GM18858 (cell line): ENCODE measurements around the gene CHRDL1.
A peak's percentile ranks its signal among the peaks of the same experiment; 100 is the strongest.

Experiments
- ATAC-seq: cut with Tn5 transposase; IDR thresholded peaks from one replicate; pipeline ENCODE4 v1.9.1; 2021; ENCODE audit not compliant: unreplicated experiment

The CHRDL1 gene

DNA sequence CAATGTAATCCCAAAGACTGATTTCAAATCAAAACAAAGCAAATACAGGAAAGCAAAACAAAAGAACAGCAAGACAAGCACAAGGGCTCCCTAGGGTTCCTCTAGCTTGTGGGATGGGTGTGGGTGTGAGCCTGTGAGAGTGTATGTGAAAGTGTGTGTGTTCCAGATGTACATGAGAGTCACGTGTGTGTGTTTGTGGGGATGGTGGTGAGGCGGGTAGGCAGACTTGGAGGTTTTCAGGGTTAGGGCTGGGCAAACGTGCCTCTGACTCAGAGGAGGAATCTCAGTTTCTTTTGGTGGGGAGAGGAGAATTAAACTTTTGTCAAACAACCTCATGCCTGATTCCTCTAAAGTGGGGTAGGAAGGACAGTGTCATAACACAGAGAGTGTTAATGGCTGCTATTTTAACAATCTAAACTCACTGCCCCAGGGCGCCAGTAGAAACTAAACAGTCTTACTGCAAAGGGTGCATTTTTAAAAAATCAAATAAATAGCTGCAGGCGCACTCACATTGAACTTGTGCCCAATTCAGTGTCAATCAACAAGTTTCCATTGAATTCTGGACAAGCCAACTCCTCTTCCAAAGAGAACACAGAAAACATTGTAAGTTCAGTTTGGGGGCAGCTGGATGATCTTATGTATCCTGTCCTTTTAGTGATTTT is 51.8 kb downstream of the CHRDL1 start:
- peak; percentile 61 for ATAC-seq

DNA sequence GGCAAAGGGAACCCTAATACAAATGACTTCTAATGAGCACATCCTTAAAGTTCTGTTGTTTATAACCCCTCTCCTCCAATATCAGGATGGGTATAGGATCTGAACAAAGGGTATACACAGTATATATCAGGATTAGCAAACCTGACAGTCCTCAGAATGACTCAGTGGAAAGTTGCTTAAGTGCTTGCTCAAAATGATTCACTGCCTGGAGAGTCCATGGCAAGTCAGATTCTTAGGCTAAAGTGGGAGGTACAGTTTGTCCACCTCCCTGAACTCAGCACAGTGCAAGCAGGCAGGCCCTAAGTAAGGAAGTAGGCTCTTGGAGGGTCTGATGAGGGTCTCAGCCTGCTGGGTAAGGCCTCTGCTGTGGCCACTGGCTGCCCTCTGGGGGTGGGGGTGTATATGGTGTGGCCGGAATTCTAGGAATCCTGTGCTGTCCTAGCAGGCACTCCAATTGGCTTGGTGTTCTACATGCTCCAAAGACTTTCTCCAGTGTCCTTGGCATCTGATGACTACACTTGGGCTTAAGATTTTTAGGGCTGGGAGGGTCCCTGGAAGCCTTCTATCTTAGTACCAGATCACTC is 54.3 kb downstream of the CHRDL1 start:
- no peak for ATAC-seq

DNA sequence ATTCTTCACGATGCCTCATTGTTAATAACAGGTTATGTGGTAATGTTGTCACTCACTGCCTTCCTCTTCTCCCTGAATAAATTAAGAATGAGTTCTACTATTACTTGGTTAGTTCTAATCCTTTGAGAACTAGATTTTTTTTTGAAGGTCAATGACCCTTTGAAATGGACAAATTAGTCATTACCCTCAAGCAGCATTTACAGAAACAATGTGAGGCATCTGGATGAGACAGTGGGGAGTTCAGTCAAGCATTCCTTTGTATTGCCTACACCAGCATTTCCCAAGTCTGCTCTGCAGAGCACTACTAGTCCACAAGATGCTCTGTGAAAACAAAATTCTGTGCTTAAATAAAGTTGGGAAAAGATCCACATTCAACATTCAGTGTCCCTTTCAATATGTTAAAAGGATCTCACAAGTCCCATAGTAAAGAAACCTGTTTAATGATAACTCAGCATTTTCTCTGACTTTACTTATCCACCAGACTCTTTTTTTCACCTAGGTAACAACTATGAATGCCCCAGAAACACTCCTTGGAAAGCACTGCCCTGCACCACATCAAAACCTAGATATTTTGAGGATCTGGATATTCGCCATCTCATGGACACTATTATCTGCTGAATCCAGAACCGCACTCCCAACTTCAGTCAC is 60.6 kb downstream of the CHRDL1 start:
- ATAC-seq: no peak

DNA sequence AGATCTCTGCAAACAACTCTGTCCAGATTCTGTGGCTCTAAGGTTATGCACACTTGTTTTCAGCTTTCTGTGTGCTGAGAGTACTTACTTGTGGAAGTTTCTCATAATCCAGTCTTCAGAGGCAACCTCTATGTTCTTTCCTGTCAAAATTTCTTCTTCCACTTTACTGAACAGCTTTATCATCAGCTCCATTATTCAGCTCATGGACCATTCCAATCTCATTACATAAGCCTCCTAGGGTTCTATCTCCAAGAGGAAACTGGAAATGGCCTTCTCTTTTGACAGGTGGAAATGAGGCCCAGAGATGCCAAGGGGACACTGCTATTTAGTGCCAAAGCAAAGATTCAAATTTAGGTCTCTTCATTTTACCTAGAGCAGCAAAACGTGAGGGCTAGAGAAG is 61.3 kb downstream of the CHRDL1 start:
- no peak for ATAC-seq

DNA sequence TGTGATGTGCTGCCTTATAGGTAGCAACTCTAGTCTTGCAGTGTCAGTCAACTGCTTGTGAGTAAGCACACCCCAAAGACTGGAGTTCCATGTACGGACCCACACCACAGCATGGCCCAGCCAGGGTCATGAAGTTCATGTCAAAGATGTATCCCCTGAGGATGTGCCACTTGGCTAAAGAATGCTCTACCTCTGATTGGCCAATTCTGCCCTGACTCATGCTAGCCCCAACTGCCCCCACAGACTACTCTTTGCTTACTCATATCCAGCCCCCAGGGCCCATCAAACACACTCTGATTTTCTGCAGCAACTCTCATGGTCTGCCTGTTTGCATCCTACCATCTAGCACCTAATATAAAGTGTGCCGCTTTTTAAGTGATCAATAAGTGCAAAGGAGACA is 62.5 kb downstream of the CHRDL1 start:
- no peak for ATAC-seq

DNA sequence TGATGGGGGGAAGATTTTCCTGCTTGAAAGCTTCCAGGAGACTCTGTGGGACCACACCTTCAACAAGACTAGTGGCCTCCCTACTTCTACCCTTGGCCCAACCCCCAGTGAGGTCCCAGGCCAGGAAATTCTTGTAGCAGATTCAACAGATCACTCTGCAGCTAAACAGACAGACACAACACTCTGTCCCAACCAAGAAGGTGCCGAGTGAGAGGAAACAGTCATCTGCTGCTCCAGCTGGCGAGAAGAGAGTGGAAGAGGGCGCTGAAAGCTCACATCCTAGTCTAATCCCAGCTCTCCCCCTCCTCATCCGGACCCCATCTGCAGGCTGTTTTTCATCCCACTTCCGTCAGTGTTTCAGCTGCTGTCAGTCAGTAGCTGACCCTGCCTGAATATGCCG is 63.4 kb downstream of the CHRDL1 start:
- no peak for ATAC-seq

DNA sequence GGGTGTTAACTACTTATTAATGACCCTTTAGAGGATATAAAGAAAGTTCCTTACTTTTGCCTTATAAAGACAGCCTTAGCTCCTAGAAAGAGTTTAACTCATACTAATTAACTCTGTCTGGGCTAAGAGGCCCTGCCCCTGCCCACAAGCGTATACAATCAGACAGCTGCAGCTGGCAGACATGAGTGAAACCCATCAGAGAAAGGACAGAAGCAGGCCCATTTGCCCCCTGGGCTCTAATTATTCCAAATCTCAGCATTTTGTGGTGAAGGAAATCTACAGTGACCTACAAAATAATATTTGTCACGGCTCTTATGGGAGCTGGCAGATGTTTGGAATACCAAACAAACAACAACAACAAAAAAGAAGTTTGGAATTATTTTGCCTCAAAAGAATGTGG is 71.8 kb downstream of the CHRDL1 start:
- no peak for ATAC-seq

DNA sequence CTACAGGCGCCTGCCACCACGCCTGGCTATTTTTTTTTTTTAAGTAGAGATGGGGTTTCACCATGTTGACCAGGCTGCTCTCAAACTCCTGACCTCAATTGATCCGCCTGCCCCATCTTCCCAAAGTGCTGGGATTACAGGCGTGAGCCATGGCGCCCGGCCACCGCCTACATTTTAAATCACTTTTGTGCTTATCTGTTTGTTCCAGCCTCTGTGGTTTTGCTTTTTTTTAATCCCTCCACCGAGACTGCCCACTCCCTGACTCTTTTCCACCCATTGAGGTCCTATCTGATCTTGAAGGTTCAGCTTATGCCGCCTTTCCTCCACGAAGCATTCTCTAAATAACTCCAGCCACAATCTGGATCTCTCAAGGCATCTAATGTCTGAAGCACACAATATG is 73.5 kb downstream of the CHRDL1 start:
- no peak for ATAC-seq

DNA sequence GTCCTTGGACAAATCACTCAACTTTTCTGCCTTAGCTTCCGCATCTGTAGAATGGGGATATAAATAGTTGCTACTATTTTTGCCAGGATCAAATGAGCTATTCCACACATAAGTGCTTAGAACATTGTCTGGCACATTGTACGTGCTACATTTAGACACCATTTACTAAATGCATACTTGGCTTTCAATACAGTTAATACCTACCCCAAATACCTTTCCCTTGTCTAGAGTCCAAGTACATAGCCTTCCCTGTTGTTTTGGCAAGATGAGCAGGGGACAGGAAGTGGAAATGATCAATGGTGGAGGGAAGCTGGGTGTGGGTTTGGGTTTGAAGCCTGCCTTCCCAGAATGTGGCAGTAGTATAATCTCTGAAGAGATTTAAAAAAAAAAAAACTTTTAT is 82.0 kb downstream of the CHRDL1 start:
- ATAC-seq: no peak

DNA sequence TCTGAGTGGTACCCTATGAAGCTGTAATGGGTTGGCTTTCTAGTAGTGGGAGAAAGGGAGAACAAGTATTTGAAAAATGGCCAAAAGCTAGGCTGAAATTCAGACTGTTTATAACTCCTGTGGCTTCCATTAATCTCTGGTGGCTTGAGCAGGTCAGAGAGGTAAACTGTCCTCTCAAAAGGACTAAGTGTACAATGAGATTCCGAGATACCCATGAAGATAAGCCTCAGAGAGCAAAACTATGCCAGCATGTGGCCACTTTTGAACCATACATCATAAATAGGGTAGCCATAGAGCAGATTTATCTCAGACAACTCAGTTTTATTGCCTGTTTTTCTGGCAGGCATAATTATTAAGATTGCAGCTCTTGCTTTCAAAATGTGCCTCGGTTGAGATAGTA is 89.2 kb downstream of the CHRDL1 start:
- ATAC-seq: no peak

DNA sequence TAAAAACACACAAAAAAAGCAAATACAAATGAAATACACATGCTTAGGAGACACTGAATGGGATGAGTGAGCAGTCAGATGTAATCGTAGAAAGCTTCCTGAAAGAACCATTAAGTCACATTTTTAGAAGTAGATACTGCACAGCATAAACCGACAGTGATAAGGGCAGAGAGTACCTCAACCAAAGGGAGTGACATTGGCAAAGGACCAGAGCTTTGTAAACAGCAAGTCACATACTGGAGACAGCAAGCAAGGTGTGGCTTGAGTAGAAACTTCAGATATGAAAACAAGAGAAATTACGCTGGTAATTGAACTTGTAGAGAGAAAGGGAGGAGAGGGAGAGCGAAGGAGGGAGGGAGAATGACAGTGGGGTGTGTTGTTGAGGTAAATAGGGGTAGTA is 92.0 kb downstream of the CHRDL1 start:
- no peak for ATAC-seq

DNA sequence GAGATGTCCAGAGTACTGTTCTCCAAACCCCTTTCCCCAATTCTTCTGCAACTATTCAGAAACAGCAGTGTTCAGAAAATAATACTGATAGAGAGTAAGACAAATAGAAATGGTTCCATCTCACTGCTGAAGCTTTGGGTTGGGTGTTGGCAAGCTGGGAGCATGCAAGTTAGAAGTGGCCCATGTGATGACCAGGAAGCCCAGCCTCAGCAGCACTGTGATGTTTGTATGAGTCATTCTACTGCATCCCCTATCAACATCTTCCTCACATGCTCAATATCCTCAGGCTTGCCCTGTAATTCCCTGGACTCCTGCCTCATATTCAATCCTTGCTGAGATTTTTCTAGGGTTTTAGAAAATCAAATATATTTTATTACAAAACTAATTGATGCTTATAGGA is 96.5 kb downstream of the CHRDL1 start:
- ATAC-seq: peak; percentile 18

DNA sequence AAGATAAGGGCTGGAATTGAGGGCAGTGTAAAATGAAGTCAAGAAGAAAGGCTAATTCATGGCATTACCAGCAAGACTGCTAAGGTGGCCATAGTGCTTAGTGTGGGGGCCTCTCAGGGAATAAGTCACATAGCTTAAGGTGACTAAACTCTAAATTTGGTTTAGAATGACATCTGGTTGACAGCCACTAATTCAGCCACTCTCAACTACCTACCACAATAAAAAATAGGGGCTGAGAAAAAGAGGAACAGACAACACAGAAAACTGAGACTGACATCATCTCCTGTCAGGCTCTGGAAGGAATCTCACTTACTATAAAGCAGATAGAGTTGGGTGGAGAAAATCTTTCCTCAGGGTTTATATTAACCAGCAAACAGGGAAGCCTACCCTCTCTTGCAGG is 96.9 kb downstream of the CHRDL1 start:
- peak; percentile 73 for ATAC-seq

DNA sequence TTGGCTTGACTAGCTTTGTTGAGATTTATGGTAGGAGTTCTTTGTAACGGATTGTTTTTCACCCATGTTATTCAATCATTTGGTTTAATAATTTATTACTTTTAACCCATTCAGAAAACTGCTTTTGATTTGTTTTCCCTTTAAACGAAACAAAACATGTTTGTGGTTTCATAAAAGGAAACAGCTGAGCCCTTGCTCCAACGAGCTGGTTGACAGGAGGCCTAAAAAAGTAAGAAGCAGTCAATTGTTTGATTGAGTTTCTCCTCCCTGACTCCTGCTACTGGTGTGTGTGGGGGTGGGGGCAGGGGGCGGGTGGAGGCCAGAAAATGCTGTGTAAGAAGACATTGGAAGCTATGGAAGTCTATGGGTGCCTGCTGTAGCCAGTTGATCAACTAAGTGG is 102.8 kb downstream of the CHRDL1 start:
- ATAC-seq: no peak

DNA sequence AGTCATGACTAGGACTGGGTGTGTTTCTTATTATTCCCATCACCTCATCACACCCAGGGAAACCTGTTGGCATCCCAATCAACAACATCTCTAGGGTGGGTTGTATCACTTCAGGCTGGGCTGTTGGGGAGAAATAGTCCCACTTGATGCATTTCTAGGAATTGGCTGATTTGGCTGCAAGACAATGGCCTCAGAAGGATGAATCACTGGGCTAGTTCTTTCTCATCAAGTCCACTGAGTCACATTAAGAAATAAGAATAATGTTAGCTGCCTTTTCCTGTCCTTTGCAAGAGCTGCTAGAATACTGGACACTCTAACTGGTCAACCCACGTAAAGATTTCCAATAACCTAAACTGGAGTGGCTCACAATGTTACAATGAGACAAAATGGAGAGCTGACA is 104.2 kb downstream of the CHRDL1 start:
- ATAC-seq: no peak

DNA sequence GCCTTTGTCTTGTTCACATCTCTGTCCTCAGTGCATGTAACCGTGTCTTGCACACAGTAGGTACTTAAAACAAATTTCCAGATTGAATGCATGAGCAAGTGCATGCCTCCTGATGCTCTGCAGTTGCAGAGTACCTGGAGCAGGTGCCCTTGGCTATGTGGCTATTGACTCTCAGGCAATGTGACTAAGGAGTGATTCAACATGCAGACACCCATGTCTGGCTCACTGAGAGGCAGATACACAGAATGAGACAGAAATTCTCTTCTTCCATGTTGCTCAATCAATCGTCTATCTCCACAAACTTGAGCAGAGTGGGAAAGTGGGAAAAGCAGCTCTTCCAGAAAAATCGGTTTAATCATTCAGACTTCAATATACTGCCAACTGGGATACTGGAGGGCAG is 111.0 kb downstream of the CHRDL1 start:
- no peak for ATAC-seq

DNA sequence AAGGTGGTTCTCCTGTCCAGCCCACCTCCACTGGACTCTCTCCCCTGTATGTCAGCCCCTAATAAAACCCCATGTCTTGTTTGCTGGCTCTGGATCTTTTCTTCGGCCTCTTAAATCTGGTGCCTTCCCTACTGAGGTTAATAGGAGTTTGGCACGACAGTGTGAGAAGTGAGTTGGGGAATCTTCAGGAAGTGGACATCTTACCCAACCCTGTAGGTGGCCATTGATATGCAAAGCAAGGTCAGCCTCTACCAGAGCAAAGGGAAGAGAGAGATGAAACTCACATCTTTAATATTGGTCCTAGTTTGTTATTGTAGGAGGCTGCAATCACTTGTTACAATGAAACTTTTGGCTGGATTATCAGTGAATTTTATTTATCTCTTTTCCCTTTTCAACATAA is 111.7 kb downstream of the CHRDL1 start:
- ATAC-seq: no peak

DNA sequence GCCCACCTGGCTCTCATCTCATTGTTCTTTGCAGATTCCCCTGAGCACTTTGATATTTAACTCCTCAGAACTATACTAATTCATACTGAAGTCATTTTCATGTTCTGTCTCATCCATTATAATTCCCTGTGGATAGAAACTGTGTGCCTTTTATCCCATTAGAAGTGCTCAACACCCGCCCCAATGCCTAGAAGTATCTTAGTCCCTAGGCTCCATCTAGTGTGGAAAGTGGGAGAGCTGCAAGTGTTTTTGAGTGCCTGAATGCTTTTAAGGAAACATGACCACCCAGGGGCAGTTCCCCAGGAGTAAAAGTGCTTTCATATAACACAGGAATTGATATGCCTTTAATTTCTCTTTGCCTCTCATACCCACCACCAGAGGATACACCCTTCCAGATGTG is 117.0 kb downstream of the CHRDL1 start:
- no peak for ATAC-seq

DNA sequence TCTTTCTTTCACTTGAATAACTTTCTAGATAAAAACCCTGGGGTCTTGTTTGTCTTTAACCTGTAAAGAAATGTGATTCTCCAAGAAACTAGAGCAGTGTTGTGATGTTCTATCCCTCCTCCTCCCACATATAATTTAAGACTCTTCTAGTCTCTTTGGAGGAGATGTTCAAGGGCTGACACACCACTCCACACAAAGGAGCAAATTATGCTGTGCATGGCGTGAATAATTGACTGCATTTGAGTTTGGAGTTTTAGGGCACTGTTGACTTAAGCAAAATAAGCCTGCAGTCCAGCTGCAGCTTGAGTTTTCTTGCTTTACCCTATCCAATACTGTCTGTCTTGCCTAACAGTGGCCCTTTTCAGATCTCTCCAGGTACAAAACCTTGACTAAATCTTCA is 119.7 kb downstream of the CHRDL1 start:
- ATAC-seq: no peak

DNA sequence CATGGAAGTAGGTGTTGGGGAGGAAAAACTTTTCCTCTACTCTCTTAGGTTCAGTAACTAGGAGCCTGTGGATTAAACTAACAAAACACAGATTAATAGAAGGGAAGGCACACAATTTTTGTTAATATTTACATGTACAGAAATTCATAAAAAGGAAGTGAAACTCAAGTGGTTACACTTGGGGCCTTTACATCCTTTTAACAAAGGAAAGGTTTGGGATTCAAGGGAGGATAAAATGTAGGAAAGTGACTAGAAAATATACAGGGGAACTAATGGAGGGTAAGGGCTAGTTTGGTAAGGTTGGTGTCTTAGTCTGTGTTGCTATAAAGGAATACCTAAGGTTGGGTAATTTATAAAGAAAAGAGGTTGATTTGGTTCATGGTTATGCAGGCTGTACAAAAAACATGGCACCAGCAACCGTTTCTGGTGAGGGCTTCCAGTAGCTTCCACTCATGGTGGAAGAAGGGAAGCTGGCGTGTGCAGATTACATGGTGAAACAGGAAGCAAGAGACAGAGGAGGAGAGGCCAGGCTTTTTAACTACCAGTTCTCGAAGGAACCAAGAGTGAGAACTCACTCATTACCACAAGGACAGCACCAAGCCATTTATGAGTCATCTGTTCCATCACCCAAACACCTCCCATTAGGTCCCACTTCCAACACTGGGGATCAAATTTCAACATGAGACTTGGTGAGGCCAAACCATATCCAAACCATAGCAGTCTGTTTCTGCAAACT is 124.4 kb downstream of the CHRDL1 start:
- ATAC-seq: peak; percentile 98

DNA sequence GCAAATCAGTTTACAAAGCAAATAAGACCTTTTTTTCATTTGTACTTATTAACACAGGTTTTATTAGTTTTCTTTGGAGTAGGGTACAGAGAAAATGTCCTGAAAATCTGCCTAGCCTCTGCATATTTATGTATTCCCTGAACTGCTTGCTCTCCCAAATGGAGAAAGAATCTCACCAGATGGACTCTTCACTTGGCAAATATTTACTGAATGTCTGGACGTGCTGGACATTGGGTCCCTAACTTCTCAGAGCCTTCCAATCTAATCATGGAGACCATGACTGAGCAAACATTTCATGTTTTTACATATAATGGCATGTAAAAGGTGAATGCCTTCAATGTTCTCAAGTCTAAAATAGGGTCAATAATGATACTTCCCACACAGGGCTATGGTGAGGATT is 126.0 kb downstream of the CHRDL1 start:
- ATAC-seq: no peak

DNA sequence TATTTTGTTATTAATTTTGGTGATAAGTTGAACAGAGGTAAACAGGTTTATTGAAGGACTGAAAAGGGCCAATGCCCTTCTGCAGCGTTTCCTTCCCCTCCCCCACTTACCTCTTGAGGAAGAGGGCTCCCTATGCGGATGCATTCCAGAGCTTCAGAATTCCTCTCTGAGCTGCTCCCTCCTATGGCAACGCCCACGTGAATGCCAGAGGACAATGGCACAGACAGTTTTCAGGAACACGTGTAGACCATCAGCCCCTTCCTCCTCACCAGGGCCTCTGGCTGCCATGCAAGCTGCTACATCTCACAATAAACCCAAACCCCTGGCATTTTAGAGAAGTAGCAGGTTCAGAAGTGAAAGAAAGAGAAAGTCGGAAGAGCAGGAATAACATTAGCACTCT is 127.9 kb downstream of the CHRDL1 start:
- ATAC-seq: no peak
